Measurements from ENCODE around the gene CREB3. TPM values are rescaled to one million over a fixed set of nuclear protein-coding genes. Genes with fewer than 3 reads are reported as not detected.

Gene CREB3
- polyA plus RNA-seq, 4 donors: 38.0 to 44.0 (median 39.0) TPM

GRCh38 chr9:35771075-35771433, 38.6 kb downstream of the CREB3 start:
- no peak for DNase-seq (ENCODE audit: low read depth in 4 of 4, low spot score in 2 of 4)

- no peak for DNase-seq (ENCODE audit: low read depth in 4 of 4, low spot score in 2 of 4)
These were observed 39.1 kb downstream of the CREB3 start for GRCh38 chr9:35771534-35771933.

DNA sequence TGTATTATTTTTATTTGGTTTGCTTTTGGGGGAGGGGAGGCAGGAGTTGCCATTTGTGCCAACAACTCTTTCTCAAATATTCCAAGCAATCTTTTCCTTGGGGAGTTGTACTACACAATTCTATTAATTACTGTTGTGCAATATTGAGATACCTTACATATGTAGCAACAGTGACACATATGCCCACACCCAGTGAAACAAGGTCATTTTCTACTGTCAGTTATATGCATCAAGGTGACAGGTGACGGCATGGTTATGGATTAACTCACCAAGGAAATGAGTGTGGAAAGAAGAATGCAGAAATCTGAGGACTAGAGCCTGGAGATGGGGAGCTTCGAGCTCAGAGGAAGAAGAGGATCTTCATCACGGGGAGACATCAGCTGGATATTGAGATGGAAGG, 39.5 kb downstream of the CREB3 start:
- DNase-seq (ENCODE audit: low read depth in 4 of 4, low spot score in 2 of 4): no peak

DNA sequence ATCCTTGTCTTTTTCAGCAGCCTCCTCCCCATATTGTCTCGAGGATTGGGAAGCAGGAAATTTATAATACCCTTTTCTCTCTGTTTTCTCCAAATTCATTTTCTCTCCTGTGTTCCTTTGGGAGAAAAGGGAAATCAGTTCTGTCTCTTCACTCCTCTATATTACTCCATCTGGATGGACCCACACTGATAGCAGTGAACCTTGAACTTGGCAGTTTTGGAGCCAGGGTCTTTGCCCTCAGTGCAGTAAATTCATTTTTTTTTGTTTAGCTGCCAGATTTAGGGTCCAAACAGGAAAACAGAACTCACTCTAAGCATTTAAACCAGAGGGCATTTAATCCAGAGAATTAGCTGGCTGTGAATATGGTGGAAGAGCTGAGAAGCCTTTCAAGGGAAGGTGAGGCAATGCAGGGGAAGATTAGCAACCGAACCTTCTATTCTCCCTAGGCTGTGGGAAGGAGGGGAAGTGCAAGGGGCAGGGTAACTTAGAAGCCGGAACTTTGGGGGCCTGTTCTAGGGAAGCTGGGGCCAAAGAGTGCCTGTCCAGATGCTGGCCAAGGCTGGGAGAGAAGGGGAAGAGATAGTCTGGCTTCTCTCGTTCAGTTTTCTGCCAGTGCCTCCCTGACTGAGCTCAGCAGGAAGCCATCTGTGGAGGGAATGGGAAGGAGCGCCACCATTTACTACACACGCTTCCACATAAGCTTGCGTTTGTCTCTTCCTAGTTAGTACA, 42.6 kb downstream of the CREB3 start:
- no peak for DNase-seq (ENCODE audit: low read depth in 4 of 4, low spot score in 2 of 4)

- DNase-seq (ENCODE audit: low read depth in 4 of 4, low spot score in 2 of 4): peak in 2 of 4 donors; percentile 30 to 52
These were observed 43.6 kb downstream of the CREB3 start for GRCh38 chr9:35776018-35776417.

DNA sequence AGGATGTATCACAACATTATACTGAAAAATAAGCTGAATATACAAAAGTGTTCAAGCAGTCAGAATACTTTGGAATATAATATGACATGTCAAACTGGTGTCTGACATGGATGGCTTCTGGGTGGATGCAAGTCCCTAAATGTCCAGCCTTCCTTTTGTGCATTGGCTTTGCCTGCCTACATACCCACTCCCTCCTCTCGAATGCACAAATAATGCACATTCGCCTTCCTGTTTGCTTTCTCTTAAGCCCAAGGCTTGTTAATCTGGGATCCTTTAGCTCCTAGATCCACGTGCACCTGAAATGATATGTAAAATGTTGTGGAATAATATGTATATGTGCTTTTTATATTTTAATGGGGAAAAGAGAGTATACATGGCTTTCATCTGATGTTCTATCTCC, 46.0 kb downstream of the CREB3 start:
- no peak for DNase-seq (ENCODE audit: low read depth in 4 of 4, low spot score in 2 of 4)

DNA sequence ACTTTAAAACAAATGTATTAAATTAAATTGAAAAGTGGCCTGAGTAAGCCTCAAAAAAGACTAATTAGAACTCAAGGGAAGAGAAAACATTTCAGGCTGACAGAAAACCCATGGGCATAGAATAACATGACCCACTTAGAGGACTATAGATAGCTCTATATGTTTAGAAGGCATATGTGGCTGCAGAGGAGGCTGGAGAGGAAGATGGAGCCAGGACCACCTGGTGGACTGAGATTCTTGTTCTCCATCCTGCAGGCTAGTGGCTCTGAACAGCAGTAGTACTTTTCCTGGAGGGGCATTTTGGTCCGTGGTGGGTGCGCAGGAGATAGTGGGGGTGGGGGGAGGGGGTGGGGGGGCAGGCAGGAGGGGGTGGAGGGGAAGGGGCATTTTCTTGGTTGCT, 48.6 kb downstream of the CREB3 start:
- no peak for DNase-seq (ENCODE audit: low read depth in 4 of 4, low spot score in 2 of 4)

GRCh38 chr9:35783418-35783817, 51.0 kb downstream of the CREB3 start:
- no peak for DNase-seq (ENCODE audit: low read depth in 4 of 4, low spot score in 2 of 4)

Other genes with a start within 250 kb of the CREB3 start
- 10 to 100 TPM; 17.3 to 21.7 (median 19.7) TPM for gene RUSC2, start 242.6 kb upstream of the CREB3 start, polyA plus RNA-seq (ENCODE audit: insufficient read length in 4 of 4)
- gene TESK1, start 127.4 kb upstream of the CREB3 start, polyA plus RNA-seq (ENCODE audit: insufficient read length in 4 of 4): 10 to 100 TPM; 29.4 to 51.9 (median 41.7) TPM
- 1 to 10 TPM; 2.4 to 3.4 (median 2.9) TPM for gene CD72, start 114.3 kb upstream of the CREB3 start, polyA plus RNA-seq (ENCODE audit: insufficient read length in 4 of 4)
- gene SIT1, start 81.7 kb upstream of the CREB3 start, polyA plus RNA-seq (ENCODE audit: insufficient read length in 4 of 4): under 1 TPM; 0.14 to 0.30 (median 0.18) TPM
- not detected for gene RMRP, start 74.6 kb upstream of the CREB3 start, polyA plus RNA-seq (ENCODE audit: insufficient read length in 4 of 4)
- 10 to 100 TPM; 16.3 to 25.8 (median 19.7) TPM for gene CCDC107, start 74.4 kb upstream of the CREB3 start, polyA plus RNA-seq (ENCODE audit: insufficient read length in 4 of 4)
- gene ARHGEF39, start 67.5 kb upstream of the CREB3 start, polyA plus RNA-seq (ENCODE audit: insufficient read length in 4 of 4): 10 to 100 TPM in 2 of 4 donors, 1 to 10 TPM in 2; 6.1 to 11.0 (median 9.9) TPM
- 1 to 10 TPM in 1 of 4 donors, under 1 TPM in 3; 0.61 to 1.2 (median 0.89) TPM for gene CA9, start 58.7 kb upstream of the CREB3 start, polyA plus RNA-seq (ENCODE audit: insufficient read length in 4 of 4)
- 100 to 1,000 TPM; 127 to 206 (median 194) TPM for gene TPM2, start 42.7 kb upstream of the CREB3 start, polyA plus RNA-seq (ENCODE audit: insufficient read length in 4 of 4)
- 100 to 1,000 TPM; 144 to 186 (median 174) TPM for gene TLN1, start 471 bp upstream of the CREB3 start, polyA plus RNA-seq (ENCODE audit: insufficient read length in 4 of 4)
- 100 to 1,000 TPM in 2 of 4 donors, 10 to 100 TPM in 2; 91.6 to 145 (median 116) TPM for gene GBA2, start 16.6 kb downstream of the CREB3 start, polyA plus RNA-seq (ENCODE audit: insufficient read length in 4 of 4)
- 10 to 100 TPM; 26.0 to 31.0 (median 27.8) TPM for gene RGP1, start 16.6 kb downstream of the CREB3 start, polyA plus RNA-seq (ENCODE audit: insufficient read length in 4 of 4)
- gene MSMP, start 21.6 kb downstream of the CREB3 start, polyA plus RNA-seq (ENCODE audit: insufficient read length in 4 of 4): not detected
- gene NPR2, start 58.9 kb downstream of the CREB3 start, polyA plus RNA-seq (ENCODE audit: insufficient read length in 4 of 4): 10 to 100 TPM; 20.5 to 30.8 (median 27.7) TPM
- gene SPAG8, start 79.6 kb downstream of the CREB3 start, polyA plus RNA-seq (ENCODE audit: insufficient read length in 4 of 4): 1 to 10 TPM; 5.2 to 9.5 (median 6.0) TPM
- 10 to 100 TPM; 47.6 to 70.1 (median 52.5) TPM for gene HINT2, start 82.4 kb downstream of the CREB3 start, polyA plus RNA-seq (ENCODE audit: insufficient read length in 4 of 4)
- under 1 TPM in 3 of 4 donors, not detected in 1; 0.08 to 0.60 (median 0.22) TPM for gene FAM221B, start 96.1 kb downstream of the CREB3 start, polyA plus RNA-seq (ENCODE audit: insufficient read length in 4 of 4)
- 10 to 100 TPM; 25.6 to 39.5 (median 29.2) TPM for gene TMEM8B, start 96.6 kb downstream of the CREB3 start, polyA plus RNA-seq (ENCODE audit: insufficient read length in 4 of 4)
- gene OR13J1, start 137.7 kb downstream of the CREB3 start, polyA plus RNA-seq (ENCODE audit: insufficient read length in 4 of 4): not detected
- under 1 TPM in 3 of 4 donors, not detected in 1; 0.19 to 0.61 (median 0.28) TPM for gene HRCT1, start 173.5 kb downstream of the CREB3 start, polyA plus RNA-seq (ENCODE audit: insufficient read length in 4 of 4)
- gene SPAAR, start 176.8 kb downstream of the CREB3 start, polyA plus RNA-seq (ENCODE audit: insufficient read length in 4 of 4): 1 to 10 TPM; 1.3 to 2.2 (median 2.1) TPM
- gene OR2S2, start 225.5 kb downstream of the CREB3 start, polyA plus RNA-seq (ENCODE audit: insufficient read length in 4 of 4): not detected

Measured in left renal cortex interstitium (tissue), 4 donors.